ENCODE data around the gene SNX13.
"Not testable (repeated sequence)": the region's sequence is repeated elsewhere in the genome, so short reads cannot be mapped to it uniquely, and the experiment has no call there.

SNX13 gene

GRCh38 chr7:17915796-17916195, 24.5 kb downstream of the SNX13 start:
- Histone ChIP-seq H3K9me3 (ENCODE audit: control insufficient read depth, low read length) (no peaks in the 10 kb centered on the region), H3K27ac (ENCODE audit: insufficient read depth, low read depth, low read length, poor library complexity, severe bottlenecking) (no peak overlapping the region), H3K4me3 (ENCODE audit: insufficient read depth, low read depth, low read length) (no peak overlapping the region), H3K4me1 (ENCODE audit: control insufficient read depth, insufficient read depth, low read length) (peaks cover 12% of the 10 kb centered on the region), H3K27me3 (ENCODE audit: control insufficient read depth, insufficient read depth, low read length, poor library complexity, severe bottlenecking) (no peaks in the 10 kb centered on the region), H3K36me3 (ENCODE audit: control insufficient read depth, insufficient read depth, low read length) (no peaks in the 10 kb centered on the region)
- 94 to 97% methylated on average over 2 of the region's 2 CpGs for WGBS, 2 experiments

DNA sequence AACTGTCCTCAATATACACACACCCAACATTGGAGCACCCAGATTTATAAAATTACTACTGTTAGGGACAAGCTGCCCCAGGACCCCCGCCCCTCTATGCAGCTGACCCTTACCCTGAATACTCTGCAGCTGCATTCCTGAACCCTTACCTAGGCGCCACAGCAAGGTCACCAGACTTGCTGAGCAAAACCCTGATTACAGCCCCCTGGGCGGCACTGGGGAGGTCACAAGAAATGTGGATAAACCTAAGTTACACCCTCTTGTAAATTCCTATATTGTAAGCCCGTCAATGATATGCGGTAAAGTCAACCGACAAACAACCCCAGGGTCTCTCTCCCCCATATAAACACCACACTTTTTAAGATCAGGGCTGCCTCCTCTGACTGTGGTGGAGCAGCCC, 25.1 kb downstream of the SNX13 start:
- H3K27me3 ChIP-seq (ENCODE audit: control insufficient read depth, insufficient read depth, low read length, poor library complexity, severe bottlenecking) = no peaks in the 10 kb centered on the region
- no peaks in the 10 kb centered on the region for H3K36me3 ChIP-seq (ENCODE audit: control insufficient read depth, insufficient read depth, low read length)
- no peak overlapping the region for H3K27ac ChIP-seq (ENCODE audit: insufficient read depth, low read depth, low read length, poor library complexity, severe bottlenecking)
- WGBS, 2 experiments = 70 to 77% methylated on average over 6 of the region's 6 CpGs
- no peak overlapping the region for H3K4me3 ChIP-seq (ENCODE audit: insufficient read depth, low read depth, low read length)
- H3K9me3 ChIP-seq (ENCODE audit: control insufficient read depth, low read length) = no peaks in the 10 kb centered on the region
- peaks cover 12% of the 10 kb centered on the region for H3K4me1 ChIP-seq (ENCODE audit: control insufficient read depth, insufficient read depth, low read length)

DNA sequence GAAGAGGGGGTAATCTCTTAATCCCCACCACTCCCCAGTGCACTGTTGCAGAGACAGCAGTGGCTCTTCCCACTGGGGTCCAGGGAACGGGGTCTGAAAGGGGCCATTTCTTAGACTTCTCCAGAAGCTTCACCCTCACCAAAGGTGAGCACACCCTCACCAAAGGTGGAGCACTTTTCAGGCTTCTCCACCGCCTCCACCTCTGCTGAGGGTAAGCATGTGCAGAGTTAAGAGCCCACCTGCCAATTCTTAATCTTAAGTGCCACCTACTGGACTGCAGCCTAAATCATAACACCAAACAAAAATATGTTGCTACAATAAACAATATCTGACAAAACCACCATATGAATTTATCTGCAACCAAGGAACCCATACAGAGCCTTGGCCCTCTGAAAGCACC, 27.0 kb downstream of the SNX13 start:
- no peaks in the 10 kb centered on the region for H3K27me3 ChIP-seq (ENCODE audit: control insufficient read depth, insufficient read depth, low read length, poor library complexity, severe bottlenecking)
- H3K36me3 ChIP-seq (ENCODE audit: control insufficient read depth, insufficient read depth, low read length) = no peaks in the 10 kb centered on the region
- H3K9me3 ChIP-seq (ENCODE audit: control insufficient read depth, low read length) = no peaks in the 10 kb centered on the region
- 87 to 95% methylated on average over 2 of the region's 2 CpGs for WGBS, 2 experiments
- H3K4me1 ChIP-seq (ENCODE audit: control insufficient read depth, insufficient read depth, low read length) = peaks cover 12% of the 10 kb centered on the region
- H3K27ac ChIP-seq (ENCODE audit: insufficient read depth, low read depth, low read length, poor library complexity, severe bottlenecking) = no peak overlapping the region
- no peak overlapping the region for H3K4me3 ChIP-seq (ENCODE audit: insufficient read depth, low read depth, low read length)

DNA sequence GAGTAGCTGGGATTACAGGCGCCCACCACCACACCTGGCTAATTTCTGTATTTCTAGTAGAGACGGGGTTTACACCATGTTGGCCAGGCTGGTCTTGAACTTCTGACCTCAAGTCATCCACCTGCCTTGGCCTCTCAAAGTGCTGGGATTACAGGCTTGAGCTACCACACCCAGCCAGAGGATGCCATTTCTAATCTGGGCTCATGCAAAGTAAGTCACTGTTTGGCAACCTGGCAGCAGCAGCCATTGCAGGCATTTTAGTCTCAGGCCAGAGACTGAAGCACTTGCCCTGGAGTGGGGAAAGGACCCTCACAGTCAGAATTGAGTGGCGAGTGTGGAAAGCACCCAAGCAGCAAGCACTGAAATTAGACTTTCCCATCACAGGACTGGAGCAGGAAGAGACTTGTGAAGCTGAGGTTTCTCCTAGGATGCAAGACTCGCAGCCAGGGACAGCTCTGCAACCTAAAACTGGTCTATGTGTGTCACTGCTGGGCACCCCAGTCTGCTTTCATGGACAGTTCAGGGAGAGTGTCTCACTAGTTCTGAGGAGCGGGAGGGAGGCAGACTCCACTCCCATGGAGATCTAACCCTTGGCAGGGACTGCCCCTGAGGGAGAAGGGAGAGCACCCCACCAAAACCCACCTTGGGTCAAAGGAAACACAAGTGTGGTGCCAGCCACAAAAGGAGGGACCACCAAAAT, 27.6 kb downstream of the SNX13 start:
- Histone ChIP-seq H3K36me3 (ENCODE audit: control insufficient read depth, insufficient read depth, low read length) (no peaks in the 10 kb centered on the region), H3K27ac (ENCODE audit: insufficient read depth, low read depth, low read length, poor library complexity, severe bottlenecking) (no peak overlapping the region), H3K27me3 (ENCODE audit: control insufficient read depth, insufficient read depth, low read length, poor library complexity, severe bottlenecking) (no peaks in the 10 kb centered on the region), H3K4me1 (ENCODE audit: control insufficient read depth, insufficient read depth, low read length) (peaks cover 12% of the 10 kb centered on the region), H3K4me3 (ENCODE audit: insufficient read depth, low read depth, low read length) (no peak overlapping the region), H3K9me3 (ENCODE audit: control insufficient read depth, low read length) (no peaks in the 10 kb centered on the region)
- 75 to 76% methylated on average over 5 of the region's 5 CpGs for WGBS, 2 experiments

DNA sequence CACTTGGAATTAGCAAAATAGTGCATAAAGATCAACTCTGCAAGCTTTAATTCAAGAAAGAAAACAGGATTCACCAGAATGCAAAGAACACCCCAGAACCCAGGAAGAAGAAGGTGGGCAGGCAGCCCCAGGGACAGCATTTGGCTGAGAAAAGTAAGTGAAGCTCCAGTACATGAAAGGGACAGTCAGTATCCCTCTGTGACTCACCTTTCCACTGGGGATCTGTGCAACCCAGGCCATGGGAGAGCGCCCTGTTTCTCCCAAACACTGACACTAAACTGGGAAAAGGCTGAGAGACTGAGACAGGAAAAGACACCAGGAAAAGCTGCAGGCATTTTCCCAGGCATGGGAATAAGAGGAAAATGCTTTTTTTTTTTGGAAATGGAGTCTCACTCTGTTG, 28.2 kb downstream of the SNX13 start:
- 0 to 4% methylated on average over 1 of the region's 1 CpG for WGBS, 2 experiments
- H3K4me1 ChIP-seq (ENCODE audit: control insufficient read depth, insufficient read depth, low read length) = peaks cover 12% of the 10 kb centered on the region
- H3K4me3 ChIP-seq (ENCODE audit: insufficient read depth, low read depth, low read length) = no peak overlapping the region
- H3K9me3 ChIP-seq (ENCODE audit: control insufficient read depth, low read length) = no peaks in the 10 kb centered on the region
- no peaks in the 10 kb centered on the region for H3K36me3 ChIP-seq (ENCODE audit: control insufficient read depth, insufficient read depth, low read length)
- no peak overlapping the region for H3K27ac ChIP-seq (ENCODE audit: insufficient read depth, low read depth, low read length, poor library complexity, severe bottlenecking)
- H3K27me3 ChIP-seq (ENCODE audit: control insufficient read depth, insufficient read depth, low read length, poor library complexity, severe bottlenecking) = no peaks in the 10 kb centered on the region

DNA sequence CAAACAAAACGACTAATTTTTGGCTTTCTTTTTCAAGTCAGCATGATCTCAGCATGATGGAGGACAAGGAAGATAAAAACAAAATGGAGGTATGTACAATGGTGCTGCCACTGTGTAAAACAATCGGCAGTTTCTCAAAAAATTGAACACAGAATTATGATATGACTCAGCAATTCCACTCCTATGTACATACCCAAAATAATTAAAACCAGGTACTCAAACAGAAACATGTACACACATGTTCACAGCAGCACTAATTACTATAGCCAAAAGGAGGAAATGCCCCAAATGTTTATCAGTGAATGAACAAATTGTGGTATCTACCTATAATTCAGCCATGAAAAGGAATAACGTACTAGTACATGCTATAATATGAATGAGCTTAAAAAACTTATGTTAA, 29.9 kb downstream of the SNX13 start:
- H3K27me3 ChIP-seq (ENCODE audit: control insufficient read depth, insufficient read depth, low read length, poor library complexity, severe bottlenecking) = no peaks in the 10 kb centered on the region
- no peaks in the 10 kb centered on the region for H3K9me3 ChIP-seq (ENCODE audit: control insufficient read depth, low read length)
- H3K4me3 ChIP-seq (ENCODE audit: insufficient read depth, low read depth, low read length) = no peak overlapping the region
- H3K36me3 ChIP-seq (ENCODE audit: control insufficient read depth, insufficient read depth, low read length) = no peaks in the 10 kb centered on the region
- peaks cover 12% of the 10 kb centered on the region for H3K4me1 ChIP-seq (ENCODE audit: control insufficient read depth, insufficient read depth, low read length)
- no peak overlapping the region for H3K27ac ChIP-seq (ENCODE audit: insufficient read depth, low read depth, low read length, poor library complexity, severe bottlenecking)
- 89 to 100% methylated on average over 2 of the region's 3 CpGs for WGBS, 2 experiments

GRCh38 chr7:17909310-17909709, 31.0 kb downstream of the SNX13 start:
- H3K36me3 ChIP-seq (ENCODE audit: control insufficient read depth, insufficient read depth, low read length); H3K27ac ChIP-seq (ENCODE audit: insufficient read depth, low read depth, low read length, poor library complexity, severe bottlenecking); H3K27me3 ChIP-seq (ENCODE audit: control insufficient read depth, insufficient read depth, low read length, poor library complexity, severe bottlenecking); H3K4me1 ChIP-seq (ENCODE audit: control insufficient read depth, insufficient read depth, low read length); H3K9me3 ChIP-seq (ENCODE audit: control insufficient read depth, low read length); H3K4me3 ChIP-seq (ENCODE audit: insufficient read depth, low read depth, low read length): not testable (repeated sequence)
- WGBS, 2 experiments = 94% methylated on average over 3 to 4 of the region's 4 CpGs

DNA sequence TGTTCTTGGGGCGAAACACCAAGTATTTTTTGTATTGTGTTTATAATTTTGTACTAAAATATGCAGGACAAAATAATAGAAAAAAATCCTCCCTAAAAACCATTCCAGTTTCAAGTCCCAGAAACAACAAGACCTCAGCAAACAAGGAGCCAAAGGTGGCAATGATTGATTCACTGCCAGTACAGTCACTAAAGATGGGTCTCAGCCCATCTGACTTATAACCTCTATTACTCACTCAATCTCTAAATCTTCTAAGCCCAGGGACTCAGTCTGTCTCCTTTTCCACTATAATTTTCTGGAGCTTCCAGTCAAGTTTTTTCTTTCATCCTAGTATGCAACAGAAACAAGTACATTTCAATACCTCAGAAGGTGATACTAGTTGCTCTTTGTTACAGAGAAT, 33.3 kb downstream of the SNX13 start:
- no peaks in the 10 kb centered on the region for H3K36me3 ChIP-seq (ENCODE audit: control insufficient read depth, insufficient read depth, low read length)
- H3K27ac ChIP-seq (ENCODE audit: insufficient read depth, low read depth, low read length, poor library complexity, severe bottlenecking) = no peak overlapping the region
- H3K4me1 ChIP-seq (ENCODE audit: control insufficient read depth, insufficient read depth, low read length) = peaks cover 5% of the 10 kb centered on the region
- H3K4me3 ChIP-seq (ENCODE audit: insufficient read depth, low read depth, low read length) = no peak overlapping the region
- no CpG with 5 or more reads among the region's 1 CpG for WGBS, 2 experiments
- H3K27me3 ChIP-seq (ENCODE audit: control insufficient read depth, insufficient read depth, low read length, poor library complexity, severe bottlenecking) = no peaks in the 10 kb centered on the region
- H3K9me3 ChIP-seq (ENCODE audit: control insufficient read depth, low read length) = no peaks in the 10 kb centered on the region

DNA sequence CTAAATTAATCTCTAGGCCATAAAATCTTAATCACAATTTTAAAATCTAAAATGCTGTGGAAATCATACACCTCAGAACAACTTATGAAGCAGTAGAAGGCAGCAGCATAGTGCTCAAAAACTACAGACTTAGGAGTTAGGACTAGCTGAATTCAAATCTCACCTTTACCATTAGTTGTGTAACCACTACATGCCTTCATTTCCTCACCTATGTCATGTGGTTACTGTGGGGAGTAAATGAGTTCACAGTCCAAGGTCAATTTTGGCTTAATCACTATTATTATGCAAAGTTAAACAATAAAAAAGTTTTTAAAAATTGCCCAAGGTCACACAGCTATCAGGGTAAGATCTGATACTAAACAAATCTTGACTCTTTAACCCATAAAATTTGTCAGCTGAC, 37.0 kb downstream of the SNX13 start:
- Histone ChIP-seq H3K27me3 (ENCODE audit: control insufficient read depth, insufficient read depth, low read length, poor library complexity, severe bottlenecking) (no peaks in the 10 kb centered on the region), H3K4me1 (ENCODE audit: control insufficient read depth, insufficient read depth, low read length) (peaks cover 5% of the 10 kb centered on the region), H3K27ac (ENCODE audit: insufficient read depth, low read depth, low read length, poor library complexity, severe bottlenecking) (no peak overlapping the region), H3K36me3 (ENCODE audit: control insufficient read depth, insufficient read depth, low read length) (no peaks in the 10 kb centered on the region), H3K4me3 (ENCODE audit: insufficient read depth, low read depth, low read length) (no peak overlapping the region), H3K9me3 (ENCODE audit: control insufficient read depth, low read length) (no peaks in the 10 kb centered on the region)

GRCh38 chr7:17902599-17902998, 37.7 kb downstream of the SNX13 start:
- no peaks in the 10 kb centered on the region for H3K9me3 ChIP-seq (ENCODE audit: control insufficient read depth, low read length)
- WGBS, 2 experiments = 40 to 46% methylated on average over 4 to 5 of the region's 5 CpGs

DNA sequence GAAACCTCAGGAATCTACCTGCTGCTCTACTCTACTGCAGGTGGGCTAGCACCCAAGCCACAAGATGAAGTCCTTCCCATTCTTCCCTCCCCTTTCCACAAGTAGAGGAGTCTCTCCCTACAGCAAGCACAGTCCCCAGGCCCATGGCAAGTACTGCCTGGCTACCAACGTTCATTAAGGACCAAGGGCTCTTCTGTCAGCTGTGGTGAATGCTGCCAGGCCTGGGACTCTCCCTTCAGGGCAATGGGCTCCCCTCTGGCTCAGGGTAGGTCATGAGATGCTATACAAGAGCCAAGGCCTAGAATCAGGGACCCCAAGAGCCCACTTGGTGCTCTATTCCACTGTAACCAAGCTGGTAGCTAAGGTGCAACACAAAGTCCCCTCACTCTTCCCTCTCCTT, 39.8 kb downstream of the SNX13 start:
- H3K4me3 ChIP-seq (ENCODE audit: insufficient read depth, low read depth, low read length) = no peak overlapping the region
- 87 to 93% methylated on average over 1 of the region's 1 CpG for whole genome bisulfite sequencing, 2 experiments
- H3K27ac ChIP-seq (ENCODE audit: insufficient read depth, low read depth, low read length, poor library complexity, severe bottlenecking) = no peak overlapping the region
- peaks cover 5% of the 10 kb centered on the region for H3K4me1 ChIP-seq (ENCODE audit: control insufficient read depth, insufficient read depth, low read length)
- no peaks in the 10 kb centered on the region for H3K36me3 ChIP-seq (ENCODE audit: control insufficient read depth, insufficient read depth, low read length)
- no peaks in the 10 kb centered on the region for H3K27me3 ChIP-seq (ENCODE audit: control insufficient read depth, insufficient read depth, low read length, poor library complexity, severe bottlenecking)
- no peaks in the 10 kb centered on the region for H3K9me3 ChIP-seq (ENCODE audit: control insufficient read depth, low read length)

More at GRCh38 chr7:17902599-17902998, 37.7 kb downstream of the SNX13 start:
- Histone ChIP-seq H3K27ac (ENCODE audit: insufficient read depth, low read depth, low read length, poor library complexity, severe bottlenecking) (no peak overlapping the region), H3K36me3 (ENCODE audit: control insufficient read depth, insufficient read depth, low read length) (no peaks in the 10 kb centered on the region), H3K4me3 (ENCODE audit: insufficient read depth, low read depth, low read length) (no peak overlapping the region), H3K4me1 (ENCODE audit: control insufficient read depth, insufficient read depth, low read length) (peaks cover 5% of the 10 kb centered on the region), H3K27me3 (ENCODE audit: control insufficient read depth, insufficient read depth, low read length, poor library complexity, severe bottlenecking) (no peaks in the 10 kb centered on the region)
